ENCODE results near the gene LRRC4C. TPM values are rescaled to one million over a fixed set of nuclear protein-coding genes. Genes with fewer than 3 reads are reported as not detected.

The LRRC4C gene
- total RNA-seq, 2 experiments from 2014 or later = not detected

- H3K4me3 ChIP-seq (ENCODE audit: low read length) = no peak overlapping the region
- POLR2A ChIA-PET = no interaction called here
- H3K9me3 ChIP-seq (ENCODE audit: control insufficient read depth in 1 of 2, insufficient read depth in 1 of 2, low read length in 2 of 2) = peaks cover 0 to 3% of the 10 kb centered on the region in 2 experiments
- CTCF ChIA-PET = no interaction called here
- H3K27me3 Mint-ChIP-seq = no peaks in the 10 kb centered on the region
- H3K9me3 Mint-ChIP-seq = peaks cover 9% of the 10 kb centered on the region
- H3K4me1 Mint-ChIP-seq (ENCODE audit: low read depth) = no peaks in the 10 kb centered on the region
- no peak overlapping the region for H3K27ac ChIP-seq (ENCODE audit: low read depth in 1 of 2, low read length in 2 of 2)
- DNase-seq (no peak), ATAC-seq (ENCODE audit: poor library complexity) (no peak)
- no peaks in the 10 kb centered on the region for H3K36me3 ChIP-seq (ENCODE audit: insufficient read depth, low read length)
- H3K4me3 Mint-ChIP-seq = no peak overlapping the region
- TF ChIP-seq CTCF (IDR thresholded peaks at IDR 0.05) = no peak
- intact Hi-C loops (cut with DNase I, micrococcal nuclease) = no loop called here
- no peaks in the 10 kb centered on the region for H3K4me1 ChIP-seq (ENCODE audit: insufficient read depth, low read length)
- no peaks in the 10 kb centered on the region for H3K27me3 ChIP-seq (ENCODE audit: control insufficient read depth in 1 of 2, insufficient read depth in 2 of 2, low read length in 2 of 2)
- H3K36me3 Mint-ChIP-seq (ENCODE audit: low read depth) = no peaks in the 10 kb centered on the region
- H3K27ac Mint-ChIP-seq = no peak overlapping the region
Measured at GRCh38 chr11:40388097-40388818, 1071.2 kb downstream of the LRRC4C start.

- intact Hi-C loops (cut with DNase I, micrococcal nuclease) = no loop called here
- Mint-ChIP-seq H3K36me3 (ENCODE audit: low read depth) (no peaks in the 10 kb centered on the region), H3K4me1 (ENCODE audit: low read depth) (no peaks in the 10 kb centered on the region), H3K9me3 (peaks cover 9% of the 10 kb centered on the region), H3K27ac (no peak overlapping the region), H3K27me3 (no peaks in the 10 kb centered on the region), H3K4me3 (no peak overlapping the region)
- no peak for TF ChIP-seq CTCF (IDR thresholded peaks at IDR 0.05)
- Histone ChIP-seq H3K27ac (ENCODE audit: low read depth in 1 of 2, low read length in 2 of 2) (no peak overlapping the region), H3K9me3 (ENCODE audit: control insufficient read depth in 1 of 2, insufficient read depth in 1 of 2, low read length in 2 of 2) (peaks cover 0 to 8% of the 10 kb centered on the region in 2 experiments), H3K4me1 (ENCODE audit: insufficient read depth, low read length) (no peaks in the 10 kb centered on the region), H3K36me3 (ENCODE audit: insufficient read depth, low read length) (no peaks in the 10 kb centered on the region), H3K27me3 (ENCODE audit: control insufficient read depth in 1 of 2, insufficient read depth in 2 of 2, low read length in 2 of 2) (no peaks in the 10 kb centered on the region), H3K4me3 (ENCODE audit: low read length) (no peak overlapping the region)
- no peak for DNase-seq
- no peak for ATAC-seq (ENCODE audit: poor library complexity)
- ChIA-PET POLR2A (no interaction called here), CTCF (no interaction called here)
Measured at GRCh38 chr11:40387240-40387980, 1072.0 kb downstream of the LRRC4C start.

GRCh38 chr11:40384991-40385390, 1074.5 kb downstream of the LRRC4C start:
- H3K9me3 Mint-ChIP-seq = peaks cover 10% of the 10 kb centered on the region
- TF ChIP-seq CTCF (IDR thresholded peaks at IDR 0.05) = no peak
- no peaks in the 10 kb centered on the region for H3K4me1 Mint-ChIP-seq (ENCODE audit: low read depth)
- ChIA-PET CTCF (no interaction called here), POLR2A (no interaction called here)
- H3K27ac Mint-ChIP-seq = no peak overlapping the region
- H3K36me3 ChIP-seq (ENCODE audit: insufficient read depth, low read length) = no peaks in the 10 kb centered on the region
- no peak for DNase-seq
- H3K36me3 Mint-ChIP-seq (ENCODE audit: low read depth) = no peaks in the 10 kb centered on the region
- intact Hi-C loops (cut with DNase I, micrococcal nuclease) = no loop called here
- H3K27me3 ChIP-seq (ENCODE audit: control insufficient read depth in 1 of 2, insufficient read depth in 2 of 2, low read length in 2 of 2) = no peaks in the 10 kb centered on the region
- no peaks in the 10 kb centered on the region for H3K27me3 Mint-ChIP-seq
- no peak overlapping the region for H3K27ac ChIP-seq (ENCODE audit: low read depth in 1 of 2, low read length in 2 of 2)
- no peak for ATAC-seq (ENCODE audit: poor library complexity)
- no peaks in the 10 kb centered on the region for H3K4me1 ChIP-seq (ENCODE audit: insufficient read depth, low read length)
- peaks cover 0 to 13% of the 10 kb centered on the region in 2 experiments for H3K9me3 ChIP-seq (ENCODE audit: control insufficient read depth in 1 of 2, insufficient read depth in 1 of 2, low read length in 2 of 2)
- H3K4me3 Mint-ChIP-seq = no peak overlapping the region
- no peak overlapping the region for H3K4me3 ChIP-seq (ENCODE audit: low read length)

Measured in CD4-positive, alpha-beta T cell (primary cell).